Measurements from ENCODE around the gene DPPA5.

DPPA5 gene

DNA sequence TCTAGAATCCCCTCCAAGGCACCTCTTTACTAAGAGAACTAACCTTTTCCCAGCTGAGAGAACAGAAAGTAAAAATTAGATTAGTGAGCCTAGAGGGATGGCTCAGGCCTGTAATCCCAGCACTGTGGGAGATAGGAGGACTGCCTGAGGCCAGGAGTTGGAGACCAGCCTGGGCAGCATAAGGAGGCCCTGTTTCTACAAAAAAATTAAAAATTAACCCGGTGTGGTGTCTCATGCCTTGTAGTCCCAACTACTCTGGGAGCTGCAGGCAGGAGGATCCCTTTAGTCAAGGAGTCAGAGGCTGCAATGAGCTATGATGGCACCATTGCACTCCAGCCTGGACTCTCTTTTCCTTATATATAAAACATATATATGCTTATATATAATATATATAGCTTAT is 21.1 kb upstream of the DPPA5 start:
- Mint-ChIP-seq H3K9me3 (no peaks in the 10 kb centered on the region), H3K36me3 (ENCODE audit: low read depth) (no peaks in the 10 kb centered on the region), H3K4me1 (ENCODE audit: low read depth) (no peaks in the 10 kb centered on the region), H3K4me3 (no peak overlapping the region), H3K27ac (no peak overlapping the region), H3K27me3 (ENCODE audit: low read depth) (no peaks in the 10 kb centered on the region)
- DNase-seq (ENCODE audit: low spot score) = no peak

DNA sequence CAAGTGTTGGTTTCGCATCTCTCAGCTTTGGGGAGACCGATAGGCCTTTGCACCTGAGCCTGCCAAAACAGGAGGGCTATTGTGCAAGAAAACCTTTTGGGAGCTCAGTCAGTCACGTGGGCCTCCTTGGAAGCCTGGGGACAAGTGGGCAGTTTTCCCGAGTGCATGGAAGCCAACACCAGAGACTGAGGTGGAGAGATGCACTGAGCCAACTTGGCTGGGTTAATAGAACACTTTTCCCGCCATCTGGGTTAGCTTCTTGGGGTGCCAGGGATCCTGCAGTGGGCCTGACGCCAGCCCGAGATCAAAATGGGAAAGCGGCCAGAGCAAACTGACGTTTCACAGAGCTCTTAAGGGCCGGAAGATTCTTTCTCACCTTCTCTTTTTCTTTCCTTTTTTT is 18.4 kb upstream of the DPPA5 start:
- no peaks in the 10 kb centered on the region for H3K9me3 Mint-ChIP-seq
- no peak for DNase-seq (ENCODE audit: low spot score)
- H3K4me3 Mint-ChIP-seq = no peak overlapping the region
- no peak overlapping the region for H3K27ac Mint-ChIP-seq
- H3K27me3 Mint-ChIP-seq (ENCODE audit: low read depth) = peaks cover 2% of the 10 kb centered on the region
- no peaks in the 10 kb centered on the region for H3K36me3 Mint-ChIP-seq (ENCODE audit: low read depth)
- no peaks in the 10 kb centered on the region for H3K4me1 Mint-ChIP-seq (ENCODE audit: low read depth)

DNA sequence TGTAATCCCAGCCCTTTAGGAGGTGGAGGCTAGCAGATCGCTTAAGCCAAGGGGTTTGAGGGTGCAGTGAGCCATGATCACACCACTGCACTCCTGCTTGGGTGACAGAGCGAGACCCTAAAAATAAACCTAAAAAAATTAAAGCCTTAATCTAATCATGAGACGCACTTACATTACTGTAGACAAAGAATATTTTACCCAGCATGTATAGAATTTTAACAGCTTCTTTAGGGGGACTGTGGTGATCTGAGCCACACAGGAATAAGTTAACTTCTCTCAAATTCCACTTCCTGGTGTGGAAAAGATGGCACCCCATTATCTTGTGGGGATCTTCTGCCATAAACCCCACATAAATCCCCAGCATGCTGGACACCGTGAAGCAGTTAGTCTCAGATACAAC is 17.9 kb upstream of the DPPA5 start:
- Mint-ChIP-seq H3K27me3 (ENCODE audit: low read depth) (peaks cover 2% of the 10 kb centered on the region), H3K27ac (no peak overlapping the region), H3K9me3 (no peaks in the 10 kb centered on the region), H3K4me1 (ENCODE audit: low read depth) (no peaks in the 10 kb centered on the region), H3K4me3 (no peak overlapping the region), H3K36me3 (ENCODE audit: low read depth) (no peaks in the 10 kb centered on the region)
- DNase-seq (ENCODE audit: low spot score) = no peak

DNA sequence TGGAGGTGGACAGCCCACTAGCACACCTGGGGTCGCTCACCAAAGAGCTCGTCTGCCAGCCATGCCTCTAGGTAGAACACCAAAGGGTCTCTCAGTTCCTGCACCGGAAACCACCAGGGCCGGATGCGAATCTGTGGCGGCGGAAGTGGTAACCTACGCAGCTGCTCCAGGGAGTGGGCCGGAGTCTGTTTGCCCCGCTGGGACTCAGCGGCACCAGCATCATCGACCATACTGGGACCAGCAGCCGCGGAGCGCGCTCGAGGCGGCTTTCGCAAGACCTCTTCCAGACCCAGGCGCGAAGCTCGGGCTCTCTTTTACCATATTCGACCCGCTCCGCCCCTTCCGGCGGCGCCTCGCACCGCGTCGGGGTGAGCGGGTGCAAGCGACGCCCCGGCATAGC is 15.5 kb upstream of the DPPA5 start, which contains the start of gene OOEP:
OOEP (minus strand) TSS at position 335 of the 400 bp plus-strand sequence; CDS start at position 230, 105 bp downstream.
- Mint-ChIP-seq H3K27me3 (ENCODE audit: low read depth) (peaks cover 4% of the 10 kb centered on the region), H3K27ac (no peak within 1 kb of the TSS), H3K4me3 (no peak within 1 kb of the TSS), H3K36me3 (ENCODE audit: low read depth) (no peaks in the 10 kb centered on the region), H3K4me1 (ENCODE audit: low read depth) (no peaks in the 10 kb centered on the region), H3K9me3 (no peaks in the 10 kb centered on the region)
- DNase-seq (ENCODE audit: low spot score) = no peak

DNA sequence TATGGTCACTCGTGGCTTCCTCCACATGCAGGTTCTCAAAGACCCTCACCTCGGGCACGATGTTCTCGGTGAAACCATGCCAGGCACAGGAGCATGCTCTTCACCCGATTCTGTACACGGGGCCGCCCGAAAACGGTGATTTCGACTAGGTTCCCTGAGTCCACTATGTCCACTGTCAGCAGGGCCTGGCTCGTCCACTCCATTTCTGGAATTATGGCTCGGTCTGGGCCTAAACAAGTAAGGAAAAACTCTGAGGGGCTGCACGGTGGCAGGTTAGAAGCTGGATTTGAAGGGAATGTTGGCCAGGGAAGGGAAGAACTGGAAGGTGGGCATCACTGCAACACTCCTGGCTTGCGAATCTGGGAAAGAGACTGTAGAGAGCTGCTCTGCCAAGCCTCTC is 15.1 kb upstream of the DPPA5 start:
- Mint-ChIP-seq H3K27me3 (ENCODE audit: low read depth) (peaks cover 4% of the 10 kb centered on the region), H3K27ac (no peak overlapping the region), H3K4me3 (no peak overlapping the region), H3K4me1 (ENCODE audit: low read depth) (no peaks in the 10 kb centered on the region), H3K9me3 (no peaks in the 10 kb centered on the region), H3K36me3 (ENCODE audit: low read depth) (no peaks in the 10 kb centered on the region)
- no peak for DNase-seq (ENCODE audit: low spot score)

DNA sequence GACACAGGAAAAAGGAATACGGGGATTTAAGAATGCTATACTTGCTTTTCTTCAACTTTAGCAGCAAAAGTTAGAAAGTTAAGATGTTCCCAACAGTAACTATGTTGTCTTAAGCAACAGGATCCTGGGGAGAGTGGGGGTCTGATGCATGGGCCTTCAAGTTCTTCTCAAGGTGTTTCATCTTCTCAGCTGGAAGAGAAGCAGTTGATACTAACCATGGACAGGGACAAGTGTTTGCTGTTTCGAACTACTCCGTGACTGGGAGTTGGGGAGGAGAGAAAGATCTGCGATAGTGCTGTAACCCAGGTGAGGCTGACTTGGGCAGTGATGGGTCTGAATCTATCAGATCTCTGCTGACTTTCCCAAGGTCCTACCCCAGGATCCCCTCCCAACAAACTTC is 14.6 kb upstream of the DPPA5 start:
- Mint-ChIP-seq H3K27ac (no peak overlapping the region), H3K9me3 (no peaks in the 10 kb centered on the region), H3K27me3 (ENCODE audit: low read depth) (peaks cover 4% of the 10 kb centered on the region), H3K4me1 (ENCODE audit: low read depth) (no peaks in the 10 kb centered on the region), H3K4me3 (no peak overlapping the region), H3K36me3 (ENCODE audit: low read depth) (no peaks in the 10 kb centered on the region)
- DNase-seq (ENCODE audit: low spot score) = no peak

DNA sequence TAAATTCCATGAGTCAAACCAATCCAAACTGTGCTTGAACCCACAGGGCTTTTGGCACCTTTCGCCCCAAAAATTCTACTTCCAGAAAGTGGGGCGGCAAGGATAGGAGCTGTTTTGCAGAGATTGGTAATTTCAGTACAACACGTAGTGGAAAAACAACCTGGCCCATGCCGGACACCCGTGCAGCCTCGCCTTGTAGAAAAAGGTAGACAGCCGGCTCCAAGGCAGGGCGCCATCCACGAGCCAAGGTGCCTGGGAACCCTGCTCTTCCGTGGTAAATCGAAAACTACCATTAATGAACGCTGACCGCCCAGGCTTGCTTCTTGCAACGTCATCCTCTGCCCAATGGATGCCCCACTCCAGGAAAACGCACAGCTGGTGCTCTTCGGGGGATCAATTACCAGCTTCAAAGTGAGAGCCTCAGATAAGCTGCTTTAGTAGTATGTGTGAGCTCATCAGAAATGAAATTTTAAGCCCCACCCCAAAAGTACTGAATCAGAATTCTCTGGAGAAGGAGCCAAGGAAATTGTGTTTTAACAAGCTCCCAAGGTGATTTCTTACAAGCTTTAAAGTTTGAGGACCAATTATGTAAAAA is 13.8 kb upstream of the DPPA5 start:
- Mint-ChIP-seq H3K27me3 (ENCODE audit: low read depth) (peaks cover 4% of the 10 kb centered on the region), H3K4me1 (ENCODE audit: low read depth) (no peaks in the 10 kb centered on the region), H3K4me3 (no peak overlapping the region), H3K27ac (no peak overlapping the region), H3K9me3 (no peaks in the 10 kb centered on the region), H3K36me3 (ENCODE audit: low read depth) (no peaks in the 10 kb centered on the region)
- DNase-seq (ENCODE audit: low spot score) = no peak

DNA sequence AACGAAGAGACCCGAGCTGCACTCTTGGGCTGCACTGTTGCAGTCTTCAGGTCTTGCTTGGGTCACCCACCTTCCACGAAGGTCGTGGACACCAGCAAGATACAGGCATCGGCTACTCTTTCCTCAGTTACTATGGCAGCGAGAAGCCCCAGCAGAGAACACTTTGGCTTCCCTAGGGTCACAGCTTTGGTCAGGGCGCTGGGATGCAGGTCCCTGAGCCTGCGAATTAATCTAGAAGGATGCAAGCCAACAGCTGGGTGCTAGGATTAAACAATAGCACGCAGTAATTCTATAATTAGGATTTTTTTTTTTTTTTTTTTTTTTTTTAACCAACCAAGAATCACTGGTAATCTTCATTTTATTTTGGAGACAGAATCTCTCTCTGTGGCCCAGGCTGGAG is 10.5 kb upstream of the DPPA5 start:
- Mint-ChIP-seq H3K27me3 (ENCODE audit: low read depth) (peaks cover 4% of the 10 kb centered on the region), H3K4me3 (no peak overlapping the region), H3K4me1 (ENCODE audit: low read depth) (no peaks in the 10 kb centered on the region), H3K27ac (no peak overlapping the region), H3K36me3 (ENCODE audit: low read depth) (no peaks in the 10 kb centered on the region), H3K9me3 (no peaks in the 10 kb centered on the region)
- no peak for DNase-seq (ENCODE audit: low spot score)

DNA sequence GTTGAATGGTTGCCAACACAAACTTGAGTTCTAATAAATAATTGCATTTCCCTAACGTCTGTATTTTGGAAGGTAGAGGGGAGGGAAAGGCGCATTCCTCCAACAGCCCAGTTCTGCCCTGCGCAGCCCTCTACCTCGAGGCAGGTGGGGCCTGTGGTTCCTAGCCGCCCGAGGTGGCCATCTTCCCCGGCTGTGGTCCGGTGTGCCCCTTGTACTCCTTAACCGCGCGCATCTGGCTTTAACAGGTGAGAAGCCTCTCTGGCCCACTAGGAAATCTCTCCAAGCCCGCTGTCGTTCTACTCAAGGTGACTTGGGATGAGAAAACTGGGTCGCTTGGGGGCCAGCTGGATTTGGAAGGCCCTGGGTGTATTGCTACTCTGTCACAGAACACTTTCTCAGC is 10.0 kb upstream of the DPPA5 start:
- DNase-seq (ENCODE audit: low spot score) = no peak

DNA sequence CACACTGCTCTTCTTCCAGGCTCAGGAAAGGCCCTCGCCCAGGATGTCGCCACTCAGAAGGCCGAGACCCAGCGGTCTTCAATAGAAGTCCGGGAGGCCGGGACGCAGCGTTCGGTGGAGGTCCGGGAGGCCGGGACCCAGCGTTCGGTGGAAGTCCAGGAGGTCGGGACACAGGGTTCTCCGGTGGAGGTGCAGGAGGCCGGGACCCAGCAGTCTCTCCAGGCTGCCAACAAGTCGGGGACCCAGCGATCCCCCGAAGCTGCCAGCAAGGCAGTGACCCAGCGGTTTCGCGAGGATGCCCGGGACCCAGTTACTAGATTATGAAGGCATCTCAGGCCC is 9.4 kb upstream of the DPPA5 start:
- Mint-ChIP-seq H3K4me1 (ENCODE audit: low read depth) (no peaks in the 10 kb centered on the region), H3K4me3 (no peak overlapping the region), H3K27me3 (ENCODE audit: low read depth) (peaks cover 3% of the 10 kb centered on the region), H3K36me3 (ENCODE audit: low read depth) (no peaks in the 10 kb centered on the region), H3K27ac (no peak overlapping the region), H3K9me3 (no peaks in the 10 kb centered on the region)
- no peak for DNase-seq (ENCODE audit: low spot score)

More for the DNA sequence above, 10.0 kb upstream of the DPPA5 start:
- no peaks in the 10 kb centered on the region for H3K4me1 Mint-ChIP-seq (ENCODE audit: low read depth)
- H3K9me3 Mint-ChIP-seq = no peaks in the 10 kb centered on the region
- no peak overlapping the region for H3K27ac Mint-ChIP-seq
- no peaks in the 10 kb centered on the region for H3K36me3 Mint-ChIP-seq (ENCODE audit: low read depth)
- peaks cover 4% of the 10 kb centered on the region for H3K27me3 Mint-ChIP-seq (ENCODE audit: low read depth)
- no peak overlapping the region for H3K4me3 Mint-ChIP-seq

DNA sequence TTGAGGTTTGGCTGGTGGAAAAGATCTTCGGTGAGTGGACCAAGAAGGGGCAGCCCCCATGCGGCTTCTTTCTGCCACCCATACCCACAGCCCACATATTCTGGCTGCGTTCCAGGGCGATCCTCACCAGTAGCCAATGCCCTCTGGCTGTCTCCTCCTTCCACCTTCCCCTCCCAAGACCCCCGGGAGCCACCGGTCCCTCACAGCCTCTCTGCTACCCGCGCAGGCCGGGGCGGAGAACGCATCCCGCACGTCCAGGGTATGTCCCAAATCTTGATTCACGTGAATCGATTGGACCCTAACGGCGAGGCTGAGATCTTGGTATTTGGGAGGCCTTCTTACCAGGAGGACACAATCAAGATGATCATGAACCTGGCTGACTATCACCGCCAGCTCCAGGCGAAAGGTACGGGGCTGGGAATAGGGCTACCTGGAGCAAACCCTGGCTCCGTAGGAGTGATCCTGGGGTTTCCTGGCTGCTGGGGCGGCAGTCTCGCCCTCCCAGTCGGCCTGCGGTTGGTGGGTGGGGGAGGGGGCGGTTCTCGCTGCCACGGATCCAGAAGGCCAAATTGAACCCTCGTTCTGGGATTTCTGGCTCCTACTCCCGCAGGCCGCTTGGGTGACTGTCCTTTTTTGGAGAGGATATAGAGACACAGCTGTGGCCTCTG is 8.9 kb upstream of the DPPA5 start:
- Mint-ChIP-seq H3K27me3 (ENCODE audit: low read depth) (peaks cover 2% of the 10 kb centered on the region), H3K36me3 (ENCODE audit: low read depth) (no peaks in the 10 kb centered on the region), H3K27ac (no peak overlapping the region), H3K9me3 (no peaks in the 10 kb centered on the region), H3K4me3 (no peak overlapping the region), H3K4me1 (ENCODE audit: low read depth) (no peaks in the 10 kb centered on the region)
- no peak for DNase-seq (ENCODE audit: low spot score)

DNA sequence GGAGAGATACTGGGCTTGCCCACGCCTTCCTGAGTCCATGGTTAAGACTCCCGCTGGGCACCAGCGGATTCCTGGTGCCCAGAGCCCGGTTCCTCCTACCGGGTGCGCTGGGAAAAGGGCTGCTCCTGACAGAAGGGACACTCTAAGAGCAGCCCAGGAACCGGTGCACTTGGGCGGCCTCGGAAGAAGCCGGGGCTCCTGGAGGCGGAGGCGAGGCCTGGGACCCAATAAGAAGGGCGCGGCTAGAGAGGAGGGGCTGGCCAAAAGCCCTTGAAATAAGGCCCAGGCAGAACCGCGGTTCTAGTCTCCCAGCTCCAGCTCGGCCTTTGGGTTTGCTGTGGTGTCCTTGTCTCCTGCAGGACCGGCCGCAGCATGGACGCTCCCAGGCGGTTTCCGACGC is 8.3 kb upstream of the DPPA5 start, which contains the start of gene KHDC3L:
KHDC3L (plus strand) TSS at position 301 of the 400 bp plus-strand sequence; CDS start at position 373, 72 bp downstream.
- Mint-ChIP-seq H3K27me3 (ENCODE audit: low read depth) (peaks cover 2% of the 10 kb centered on the region), H3K9me3 (no peaks in the 10 kb centered on the region), H3K36me3 (ENCODE audit: low read depth) (no peaks in the 10 kb centered on the region), H3K4me3 (no peak within 1 kb of the TSS), H3K4me1 (ENCODE audit: low read depth) (no peaks in the 10 kb centered on the region), H3K27ac (no peak within 1 kb of the TSS)
- DNase-seq (ENCODE audit: low spot score) = no peak

DNA sequence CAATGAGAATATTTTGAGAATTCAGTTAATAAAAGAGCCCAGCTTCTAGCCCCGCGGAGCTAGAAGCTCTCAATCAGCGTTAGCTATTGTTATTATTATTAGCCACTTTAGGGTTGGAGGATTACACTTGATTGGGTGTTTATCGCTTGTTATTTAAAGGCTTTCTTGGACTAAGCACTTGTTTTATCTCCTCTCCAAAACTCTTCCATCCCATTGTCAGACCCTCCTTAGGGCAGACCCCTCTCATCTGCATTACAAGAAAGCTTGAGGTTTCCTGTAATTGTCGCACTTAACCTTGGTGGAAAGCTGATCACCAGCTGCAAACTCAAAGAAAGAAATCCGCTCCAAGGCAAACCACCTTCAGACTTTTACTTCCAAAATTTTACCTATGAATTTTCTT is 4.8 kb downstream of the DPPA5 start:
- DNase-seq (ENCODE audit: low spot score) = no peak
- H3K9me3 Mint-ChIP-seq = no peaks in the 10 kb centered on the region
- no peaks in the 10 kb centered on the region for H3K36me3 Mint-ChIP-seq (ENCODE audit: low read depth)
- H3K27me3 Mint-ChIP-seq (ENCODE audit: low read depth) = peaks cover 50% of the 10 kb centered on the region
- no peaks in the 10 kb centered on the region for H3K4me1 Mint-ChIP-seq (ENCODE audit: low read depth)
- H3K27ac Mint-ChIP-seq = no peak overlapping the region
- no peak overlapping the region for H3K4me3 Mint-ChIP-seq

DNA sequence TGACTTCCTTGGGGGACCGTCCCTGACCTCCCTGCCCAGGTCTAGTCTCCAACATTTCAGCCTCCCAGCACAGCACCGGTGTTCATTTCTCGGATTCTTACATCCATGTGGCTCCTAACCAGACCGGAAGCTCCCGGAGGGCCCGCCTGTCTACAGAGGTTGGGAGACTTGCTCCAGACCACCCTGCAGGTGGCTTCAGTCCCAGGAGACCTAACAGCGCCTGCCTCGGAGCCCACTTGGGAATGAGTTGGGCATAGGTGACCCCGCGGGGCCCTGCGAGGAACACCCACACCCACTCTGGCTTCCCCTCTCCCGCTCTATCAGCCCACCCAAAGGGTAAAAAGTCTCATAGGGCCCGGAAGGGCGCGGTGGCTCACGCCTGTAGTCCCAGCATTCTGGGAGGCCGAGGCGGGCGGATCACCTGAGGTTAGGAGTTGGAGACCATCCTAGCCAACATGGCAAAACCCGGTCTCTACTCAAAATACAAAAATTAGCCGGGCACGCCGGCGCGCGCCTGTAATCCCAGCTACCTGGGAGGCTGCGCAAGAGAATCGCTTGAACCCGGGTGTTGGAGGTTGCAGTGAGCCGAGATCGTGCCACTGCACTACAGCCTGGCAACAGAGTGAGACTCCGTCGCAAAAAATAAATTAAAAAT is 5.4 kb downstream of the DPPA5 start:
- no peak overlapping the region for H3K27ac Mint-ChIP-seq
- no peaks in the 10 kb centered on the region for H3K4me1 Mint-ChIP-seq (ENCODE audit: low read depth)
- H3K9me3 Mint-ChIP-seq = no peaks in the 10 kb centered on the region
- H3K4me3 Mint-ChIP-seq = no peak overlapping the region
- no peaks in the 10 kb centered on the region for H3K36me3 Mint-ChIP-seq (ENCODE audit: low read depth)
- peaks cover 51% of the 10 kb centered on the region for H3K27me3 Mint-ChIP-seq (ENCODE audit: low read depth)
- no peak for DNase-seq (ENCODE audit: low spot score)
